Gastrocnemius medialis (tissue), 4 donors: ENCODE results near the gene RAB33A.

Experiments
- CTCF ChIP-seq, 5 experiments: fragments of 450-650 bp in 3 of 5; fragments of 200-600 bp in 2 of 5; sonication (generic) in 2 of 5; IDR thresholded peaks in 4 of 5; conservative IDR thresholded peaks in 1 of 5; 1 replicate in 4 of 5; 2 replicates in 1 of 5; pipeline ENCODE4 v1.5.1; 2016 to 2019; ENCODE audit warnings: antibody characterized with exemption in 5 of 5, mild to moderate bottlenecking in 3 of 5, moderate library complexity in 3 of 5
- POLR2A ChIP-seq, 2 donors: fragments of 450-650 bp; IDR thresholded peaks; one replicate each; pipeline ENCODE4 v1.6.1; 2017; ENCODE audit warnings: antibody characterized with exemption in 2 of 2, mild to moderate bottlenecking in 2 of 2, moderate library complexity in 2 of 2

GRCh38 chrX:130162094-130162735 is 9.5 kb upstream of the RAB33A start:
- TF ChIP-seq CTCF (IDR thresholded peaks at IDR 0.05 in 4 of 5, conservative IDR thresholded peaks at IDR 0.05 in 1 of 5) (no peak), POLR2A (IDR thresholded peaks at IDR 0.05) (no peak)
